HepG2 (cell line): Measurements from ENCODE around the gene HACE1. TPM values are rescaled to one million over a fixed set of nuclear protein-coding genes. Genes with fewer than 3 reads are reported as not detected.

Experiments used
- AGO2 ChIP-seq: fragments of 200-400 bp; formaldehyde crosslinking; optimal IDR thresholded peaks from 2 replicates; pipeline ENCODE3; 2017; ENCODE audit warnings: mild to moderate bottlenecking, low read depth, low read length, moderate library complexity
- FOXK2 ChIP-seq: fragments of 450-650 bp; IDR thresholded peaks from 2 replicates; pipeline ENCODE4 v1.6.1; 2016
- HDAC2 ChIP-seq: sonication (generic); formaldehyde crosslinking; IDR thresholded peaks from 2 replicates; pipeline ENCODE4 v1.4.0; 2020; ENCODE audit warnings: missing genetic modification reagents
- NFE2L1 ChIP-seq: sonication (generic); formaldehyde crosslinking; IDR thresholded peaks from 2 replicates; pipeline ENCODE4 v1.4.0; 2020; ENCODE audit warnings: missing genetic modification reagents, mild to moderate bottlenecking, borderline replicate concordance
- PRPF4 ChIP-seq: fragments of 200-400 bp; formaldehyde crosslinking; IDR thresholded peaks from 2 replicates; pipeline ENCODE4 v1.6.1; 2016; ENCODE audit warnings: low read length, low read depth; ENCODE audit not compliant: poor library complexity, severe bottlenecking
- SALL2 ChIP-seq: sonication (generic); formaldehyde crosslinking; IDR thresholded peaks from 2 replicates; pipeline ENCODE4 v1.8.1; 2023; ENCODE audit warnings: mild to moderate bottlenecking, missing genetic modification reagents, inconsistent platforms
- SIX1 ChIP-seq: sonication (generic); formaldehyde crosslinking; IDR thresholded peaks from 2 replicates; pipeline ENCODE4 v1.4.0; 2020; ENCODE audit warnings: missing genetic modification reagents, borderline replicate concordance
- ZNF12 ChIP-seq: sonication (generic); formaldehyde crosslinking; IDR thresholded peaks from 2 replicates; pipeline ENCODE4 v1.5.0; 2020; ENCODE audit warnings: missing genetic modification reagents
- ZNF34 ChIP-seq: sonication (generic); formaldehyde crosslinking; IDR thresholded peaks from 2 replicates; pipeline ENCODE4 v1.4.0; 2020; ENCODE audit warnings: mild to moderate bottlenecking, missing genetic modification reagents, borderline replicate concordance
- ZNF569 ChIP-seq: sonication (generic); formaldehyde crosslinking; IDR thresholded peaks from 2 replicates; pipeline ENCODE4 v1.5.0; 2020; ENCODE audit warnings: mild to moderate bottlenecking, missing genetic modification reagents, moderate library complexity, borderline replicate concordance
- ZNF577 ChIP-seq: sonication (generic); formaldehyde crosslinking; IDR thresholded peaks from 2 replicates; pipeline ENCODE4 v1.4.0; 2020; ENCODE audit warnings: mild to moderate bottlenecking, low read depth, missing genetic modification reagents, borderline replicate concordance
- ZNF605 ChIP-seq: sonication (generic); formaldehyde crosslinking; IDR thresholded peaks from 2 replicates; pipeline ENCODE4 v1.8.0; 2022; ENCODE audit warnings: mild to moderate bottlenecking, missing genetic modification reagents
- ZNF891 ChIP-seq: sonication (generic); formaldehyde crosslinking; IDR thresholded peaks from 2 replicates; pipeline ENCODE4 v1.5.0; 2020; ENCODE audit warnings: mild to moderate bottlenecking, missing genetic modification reagents
- ZSCAN21 ChIP-seq: sonication (generic); formaldehyde crosslinking; IDR thresholded peaks from 2 replicates; pipeline ENCODE4 v1.8.0; 2022; ENCODE audit warnings: mild to moderate bottlenecking, missing genetic modification reagents, moderate library complexity, borderline replicate concordance
- polyA plus RNA-seq, 8 experiments: library from polyadenylated mRNA; depleted of rRNA in 3 of 8; stranded (reverse) in 7 of 8; unstranded in 1 of 8; fragments of >200 nt; fragmentation: Illumina TruSeq in 4 of 8; extraction: Trizol in 4 of 8; gene quantifications; 2 replicates each; pipeline versions ENCODE4 v1.2.1 to v1.2.3, GENCODE V29; 2011 to 2016; ENCODE audit warnings: low read depth in 4 of 8, missing spikeins in 1 of 8, mixed read lengths in 1 of 8; ENCODE audit not compliant: insufficient read depth in 1 of 8
- total RNA-seq, 5 experiments: library from RNA; depleted of rRNA; stranded (reverse); fragments of >200 nt; fragmentation: Illumina TruSeq; extraction: Trizol; gene quantifications; 2 replicates each; pipeline ENCODE4 v1.2.3, GENCODE V29; 2016; ENCODE audit warnings: low read depth in 1 of 5
- TF ChIP-seq, protein P1 (sequence below): sonication (generic); formaldehyde crosslinking; IDR thresholded peaks from 2 replicates; pipeline ENCODE4 v1.5.1; 2020; ENCODE audit warnings: missing genetic modification reagents, mild to moderate bottlenecking, borderline replicate concordance
- TF ChIP-seq, protein P2 (sequence below): sonication (generic); formaldehyde crosslinking; IDR thresholded peaks from 2 replicates; pipeline ENCODE4 v1.5.0; 2020; ENCODE audit warnings: mild to moderate bottlenecking, missing genetic modification reagents
- TF ChIP-seq, protein P3 (sequence below): sonication (generic); formaldehyde crosslinking; IDR thresholded peaks from 2 replicates; pipeline ENCODE4 v1.8.0; 2022; ENCODE audit warnings: low read depth, missing genetic modification reagents
- TF ChIP-seq, protein P4 (sequence below): sonication (generic); formaldehyde crosslinking; IDR thresholded peaks from 2 replicates; pipeline ENCODE4 v1.4.0; 2020; ENCODE audit warnings: missing genetic modification reagents, borderline replicate concordance
- TF ChIP-seq, protein P5 (sequence below): sonication (generic); formaldehyde crosslinking; IDR thresholded peaks from 2 replicates; pipeline ENCODE4 v1.4.0; 2020; ENCODE audit warnings: missing genetic modification reagents

The HACE1 gene
- total and polyA plus RNA-seq, 2 of the 13 experiments (the other 11 are each of a cell fraction or from before 2014, with no cell fraction given) = 8.9 to 11.4 TPM

DNA sequence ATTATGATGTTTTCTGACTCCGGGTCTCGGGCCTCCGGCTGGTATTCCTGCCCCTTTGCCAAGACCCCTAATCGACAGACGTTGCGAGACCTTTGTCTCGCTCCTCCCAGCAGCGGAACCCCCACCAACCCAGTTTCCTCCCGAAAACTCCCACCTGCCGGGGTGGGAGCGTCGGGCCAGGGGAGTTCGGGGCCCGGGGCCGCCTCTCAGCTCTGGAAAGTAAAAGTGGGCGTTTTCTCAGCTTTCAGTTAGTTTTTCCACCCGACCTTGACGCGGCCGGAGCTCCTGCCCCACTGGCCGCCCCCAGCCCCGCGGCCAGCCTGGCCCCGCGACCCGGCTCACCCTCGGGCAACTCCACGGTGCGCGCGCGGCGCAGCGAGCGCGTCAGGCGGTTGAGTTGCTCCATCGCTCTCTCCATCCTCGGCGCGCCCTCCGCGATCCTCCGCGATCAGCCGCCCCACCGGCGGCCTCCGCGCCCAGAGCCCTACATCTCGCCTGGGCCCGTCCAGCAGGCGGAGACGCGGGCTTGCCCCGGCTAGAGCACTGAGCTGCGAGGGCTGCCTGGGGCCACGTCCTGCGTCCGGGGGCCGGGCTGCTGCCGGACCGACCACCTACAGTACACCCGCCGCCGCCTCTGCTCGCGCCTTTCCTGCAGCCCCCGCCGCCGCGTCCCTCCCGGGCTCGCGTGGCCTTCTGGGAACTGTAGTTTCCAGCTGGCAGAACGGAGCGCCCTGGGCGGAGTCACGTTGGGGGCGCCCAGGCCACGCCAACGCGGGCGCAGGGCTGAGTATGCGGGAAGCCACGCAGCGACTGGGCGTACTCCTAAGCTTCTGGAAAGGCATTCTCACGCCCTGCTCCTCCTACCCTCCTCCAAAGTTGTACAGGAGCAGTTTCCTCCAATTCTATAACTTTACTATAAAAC, at the start of gene HACE1 (continued):
- TF ChIP-seq, protein P1, sequence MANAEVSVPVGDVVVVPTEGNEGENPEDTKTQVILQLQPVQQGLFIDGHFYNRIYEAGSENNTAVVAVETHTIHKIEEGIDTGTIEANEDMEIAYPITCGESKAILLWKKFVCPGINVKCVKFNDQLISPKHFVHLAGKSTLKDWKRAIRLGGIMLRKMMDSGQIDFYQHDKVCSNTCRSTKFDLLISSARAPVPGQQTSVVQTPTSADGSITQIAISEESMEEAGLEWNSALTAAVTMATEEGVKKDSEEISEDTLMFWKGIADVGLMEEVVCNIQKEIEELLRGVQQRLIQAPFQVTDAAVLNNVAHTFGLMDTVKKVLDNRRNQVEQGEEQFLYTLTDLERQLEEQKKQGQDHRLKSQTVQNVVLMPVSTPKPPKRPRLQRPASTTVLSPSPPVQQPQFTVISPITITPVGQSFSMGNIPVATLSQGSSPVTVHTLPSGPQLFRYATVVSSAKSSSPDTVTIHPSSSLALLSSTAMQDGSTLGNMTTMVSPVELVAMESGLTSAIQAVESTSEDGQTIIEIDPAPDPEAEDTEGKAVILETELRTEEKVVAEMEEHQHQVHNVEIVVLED = peak; percentile 98
- TF ChIP-seq, protein P2, sequence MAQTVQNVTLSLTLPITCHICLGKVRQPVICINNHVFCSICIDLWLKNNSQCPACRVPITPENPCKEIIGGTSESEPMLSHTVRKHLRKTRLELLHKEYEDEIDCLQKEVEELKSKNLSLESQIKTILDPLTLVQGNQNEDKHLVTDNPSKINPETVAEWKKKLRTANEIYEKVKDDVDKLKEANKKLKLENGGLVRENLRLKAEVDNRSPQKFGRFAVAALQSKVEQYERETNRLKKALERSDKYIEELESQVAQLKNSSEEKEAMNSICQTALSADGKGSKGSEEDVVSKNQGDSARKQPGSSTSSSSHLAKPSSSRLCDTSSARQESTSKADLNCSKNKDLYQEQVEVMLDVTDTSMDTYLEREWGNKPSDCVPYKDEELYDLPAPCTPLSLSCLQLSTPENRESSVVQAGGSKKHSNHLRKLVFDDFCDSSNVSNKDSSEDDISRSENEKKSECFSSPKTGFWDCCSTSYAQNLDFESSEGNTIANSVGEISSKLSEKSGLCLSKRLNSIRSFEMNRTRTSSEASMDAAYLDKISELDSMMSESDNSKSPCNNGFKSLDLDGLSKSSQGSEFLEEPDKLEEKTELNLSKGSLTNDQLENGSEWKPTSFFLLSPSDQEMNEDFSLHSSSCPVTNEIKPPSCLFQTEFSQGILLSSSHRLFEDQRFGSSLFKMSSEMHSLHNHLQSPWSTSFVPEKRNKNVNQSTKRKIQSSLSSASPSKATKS (CRISPR knock-in tag) = no peak
- no peak for TF ChIP-seq SIX1 (CRISPR knock-in tag)
- TF ChIP-seq HDAC2 (CRISPR knock-in tag) = no peak; the same call in 1 of the 2 replicates
- peak; percentile 29; the same call in 1 of the 2 replicates for TF ChIP-seq ZNF12 (CRISPR knock-in tag)
- no peak for TF ChIP-seq ZNF569 (CRISPR knock-in tag)
- no peak for TF ChIP-seq AGO2
- no peak for TF ChIP-seq NFE2L1 (CRISPR knock-in tag)
- TF ChIP-seq ZNF891 (CRISPR knock-in tag) = peak; percentile 82
- TF ChIP-seq, protein P3, sequence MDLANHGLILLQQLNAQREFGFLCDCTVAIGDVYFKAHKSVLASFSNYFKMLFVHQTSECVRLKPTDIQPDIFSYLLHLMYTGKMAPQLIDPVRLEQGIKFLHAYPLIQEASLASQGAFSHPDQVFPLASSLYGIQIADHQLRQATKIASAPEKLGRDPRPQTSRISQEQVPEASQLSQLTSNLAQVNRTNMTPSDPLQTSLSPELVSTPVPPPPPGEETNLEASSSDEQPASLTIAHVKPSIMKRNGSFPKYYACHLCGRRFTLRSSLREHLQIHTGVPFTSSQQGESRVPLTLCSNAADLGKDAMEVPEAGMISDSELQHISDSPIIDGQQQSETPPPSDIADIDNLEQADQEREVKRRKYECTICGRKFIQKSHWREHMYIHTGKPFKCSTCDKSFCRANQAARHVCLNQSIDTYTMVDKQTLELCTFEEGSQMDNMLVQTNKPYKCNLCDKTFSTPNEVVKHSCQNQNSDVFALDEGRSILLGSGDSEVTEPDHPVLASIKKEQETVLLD = 0 out of 2 replicates have a peak, but pooled peaks have one; percentile 40
- TF ChIP-seq ZNF577 (CRISPR knock-in tag) = no peak
- TF ChIP-seq, protein P4, sequence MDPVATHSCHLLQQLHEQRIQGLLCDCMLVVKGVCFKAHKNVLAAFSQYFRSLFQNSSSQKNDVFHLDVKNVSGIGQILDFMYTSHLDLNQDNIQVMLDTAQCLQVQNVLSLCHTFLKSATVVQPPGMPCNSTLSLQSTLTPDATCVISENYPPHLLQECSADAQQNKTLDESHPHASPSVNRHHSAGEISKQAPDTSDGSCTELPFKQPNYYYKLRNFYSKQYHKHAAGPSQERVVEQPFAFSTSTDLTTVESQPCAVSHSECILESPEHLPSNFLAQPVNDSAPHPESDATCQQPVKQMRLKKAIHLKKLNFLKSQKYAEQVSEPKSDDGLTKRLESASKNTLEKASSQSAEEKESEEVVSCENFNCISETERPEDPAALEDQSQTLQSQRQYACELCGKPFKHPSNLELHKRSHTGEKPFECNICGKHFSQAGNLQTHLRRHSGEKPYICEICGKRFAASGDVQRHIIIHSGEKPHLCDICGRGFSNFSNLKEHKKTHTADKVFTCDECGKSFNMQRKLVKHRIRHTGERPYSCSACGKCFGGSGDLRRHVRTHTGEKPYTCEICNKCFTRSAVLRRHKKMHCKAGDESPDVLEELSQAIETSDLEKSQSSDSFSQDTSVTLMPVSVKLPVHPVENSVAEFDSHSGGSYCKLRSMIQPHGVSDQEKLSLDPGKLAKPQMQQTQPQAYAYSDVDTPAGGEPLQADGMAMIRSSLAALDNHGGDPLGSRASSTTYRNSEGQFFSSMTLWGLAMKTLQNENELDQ = no peak
- TF ChIP-seq, protein P5, sequence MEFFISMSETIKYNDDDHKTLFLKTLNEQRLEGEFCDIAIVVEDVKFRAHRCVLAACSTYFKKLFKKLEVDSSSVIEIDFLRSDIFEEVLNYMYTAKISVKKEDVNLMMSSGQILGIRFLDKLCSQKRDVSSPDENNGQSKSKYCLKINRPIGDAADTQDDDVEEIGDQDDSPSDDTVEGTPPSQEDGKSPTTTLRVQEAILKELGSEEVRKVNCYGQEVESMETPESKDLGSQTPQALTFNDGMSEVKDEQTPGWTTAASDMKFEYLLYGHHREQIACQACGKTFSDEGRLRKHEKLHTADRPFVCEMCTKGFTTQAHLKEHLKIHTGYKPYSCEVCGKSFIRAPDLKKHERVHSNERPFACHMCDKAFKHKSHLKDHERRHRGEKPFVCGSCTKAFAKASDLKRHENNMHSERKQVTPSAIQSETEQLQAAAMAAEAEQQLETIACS (CRISPR knock-in tag) = peak; percentile 71
- no peak for TF ChIP-seq PRPF4
- TF ChIP-seq ZNF34 (CRISPR knock-in tag) = no peak
- TF ChIP-seq SALL2 (CRISPR knock-in tag) = peak; percentile 95
- peak; percentile 94 for TF ChIP-seq ZSCAN21 (CRISPR knock-in tag)
- no peak for TF ChIP-seq FOXK2
- TF ChIP-seq ZNF605 (CRISPR knock-in tag) = peak; percentile 66; the same call in 1 of the 2 replicates
